Measurements from ENCODE around the gene PNMA1.
A peak's percentile ranks its signal among the peaks of the same experiment; 100 is the strongest.

The PNMA1 gene

GRCh38 chr14:73713803-73714655 is at the start of gene PNMA1:
Gene PNMA1 (minus strand): TSS chr14:73714384. CDS start chr14:73713639, 745 bp downstream.
- peak; percentile 85 for DNase-seq

GRCh38 chr14:73763396-73763795 is 49.2 kb upstream of the PNMA1 start:
- DNase-seq = no peak

GRCh38 chr14:73762375-73762822 is 48.2 kb upstream of the PNMA1 start:
- no peak for DNase-seq

- DNase-seq = no peak
Measured at GRCh38 chr14:73761618-73762355, 47.6 kb upstream of the PNMA1 start.

DNA sequence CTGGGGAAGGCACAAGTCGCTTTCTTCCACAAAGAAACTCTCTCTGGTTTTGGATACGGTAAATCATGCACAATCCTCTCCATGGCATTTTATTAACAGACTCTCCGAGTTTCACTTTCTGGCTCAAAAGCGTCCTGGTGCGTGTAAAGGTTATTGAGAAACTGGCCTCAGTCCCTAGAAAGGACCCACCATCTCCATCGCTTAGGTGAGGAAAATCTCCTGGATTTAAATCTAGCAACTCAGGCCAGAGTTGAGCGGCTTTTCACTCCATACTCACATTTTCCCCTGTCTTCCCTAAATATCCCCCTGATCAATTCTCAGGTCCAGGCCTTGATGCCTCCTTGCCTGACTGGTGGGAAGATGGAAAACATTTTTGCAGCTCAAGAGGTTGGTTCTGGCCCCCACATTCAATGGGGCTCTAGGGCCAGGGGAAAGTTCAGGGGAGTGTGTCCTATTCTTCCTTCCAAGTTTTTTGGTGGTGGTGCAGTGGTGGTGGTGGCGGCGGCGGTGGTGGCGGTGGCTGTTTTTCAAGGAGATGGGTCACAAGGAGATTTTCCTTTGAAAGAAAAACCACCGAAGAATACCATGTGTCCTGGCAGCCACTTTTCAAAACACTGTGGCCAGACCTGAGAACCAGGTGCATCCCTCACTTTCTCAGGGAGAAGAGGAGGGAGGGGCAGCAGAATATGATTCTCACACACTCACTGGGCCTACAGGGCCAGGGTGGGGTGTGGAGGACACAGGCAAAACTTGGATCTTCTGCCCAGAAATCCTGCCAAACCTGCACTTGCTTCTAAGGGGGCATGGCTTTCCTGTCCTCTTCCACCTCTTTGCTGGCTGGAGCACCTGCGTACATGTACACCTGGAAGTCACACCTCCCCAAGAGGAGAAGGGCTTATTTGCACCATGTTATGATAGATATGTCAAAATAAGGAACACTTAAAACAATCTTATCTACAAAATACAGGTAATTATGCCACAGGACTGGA is 46.7 kb upstream of the PNMA1 start:
- DNase-seq = no peak

- DNase-seq = peak; percentile 97
Measured at GRCh38 chr14:73759714-73760597, 45.8 kb upstream of the PNMA1 start.

DNA sequence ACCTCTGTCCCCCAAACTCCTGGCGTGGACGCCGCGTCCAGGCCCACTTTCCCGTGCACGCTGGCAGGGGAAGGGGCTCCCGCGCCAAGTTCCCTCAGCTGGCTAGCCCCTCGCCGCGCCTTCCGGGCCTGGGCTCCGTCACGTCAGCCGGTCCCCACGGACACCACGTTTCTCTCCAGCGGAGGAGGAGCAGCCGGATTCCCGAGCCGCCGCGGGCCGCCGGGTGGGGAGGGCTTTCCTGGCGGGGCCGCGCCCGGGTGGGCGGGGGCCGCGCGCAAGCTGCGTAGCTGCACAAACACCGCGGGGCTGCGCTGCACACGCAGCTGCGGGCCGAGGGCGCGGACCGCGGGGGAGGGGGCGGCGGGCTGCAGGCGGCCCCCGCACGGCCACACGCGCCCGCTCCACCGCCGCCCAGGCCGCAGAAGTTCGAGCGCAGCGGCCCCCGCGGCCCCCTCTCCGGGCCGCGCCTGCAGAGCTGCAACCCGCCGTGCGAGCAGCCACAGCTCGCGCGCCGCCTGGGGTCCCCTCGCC is 45.1 kb upstream of the PNMA1 start:
- DNase-seq = peak; percentile 52

GRCh38 chr14:73758392-73759182 is 44.4 kb upstream of the PNMA1 start:
- peak; percentile 81 for DNase-seq

DNA sequence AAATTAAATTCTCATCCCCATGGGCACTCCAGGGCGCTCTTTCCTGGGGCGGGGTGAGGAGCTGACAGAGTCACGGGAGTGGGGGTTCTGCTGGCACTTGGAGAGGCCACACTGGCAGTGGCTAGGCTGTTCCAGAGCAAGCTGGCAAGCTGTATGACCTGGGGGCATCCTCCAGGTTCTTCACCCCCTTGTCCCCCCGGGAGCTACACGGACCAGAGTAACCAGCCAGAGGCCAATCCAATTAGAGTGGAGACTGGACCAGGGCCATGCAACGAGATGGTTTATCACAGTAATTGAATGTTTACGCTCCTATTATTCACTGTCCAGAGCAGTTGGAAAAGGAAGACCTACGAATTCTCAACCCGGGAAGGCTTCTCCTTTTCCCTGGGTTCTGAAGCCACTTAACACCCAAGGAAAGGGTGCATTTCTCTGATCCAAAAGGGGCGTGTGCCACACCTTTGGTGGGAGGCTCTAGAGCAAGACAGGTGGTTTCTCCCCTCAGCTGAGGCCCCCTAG is 43.8 kb upstream of the PNMA1 start:
- DNase-seq = no peak

DNA sequence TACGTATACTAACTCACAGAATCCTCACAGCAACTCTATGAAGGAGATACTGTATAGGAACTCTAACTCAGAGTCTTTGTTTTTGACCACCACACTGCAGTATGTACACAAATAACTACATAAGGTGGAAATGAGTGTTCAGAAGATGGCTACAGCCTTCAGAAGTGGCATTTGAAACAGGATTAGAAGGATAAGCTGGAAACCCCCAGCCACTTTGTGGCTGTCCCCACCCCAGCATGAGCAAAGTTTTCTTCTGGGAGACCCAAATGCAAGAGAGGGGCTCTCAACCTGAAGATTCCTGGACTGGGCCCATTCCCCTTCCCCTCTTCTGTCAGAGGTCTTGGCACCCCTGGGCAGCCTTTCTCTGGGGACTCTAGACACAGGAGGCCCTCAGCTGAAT is 43.2 kb upstream of the PNMA1 start:
- no peak for DNase-seq

DNA sequence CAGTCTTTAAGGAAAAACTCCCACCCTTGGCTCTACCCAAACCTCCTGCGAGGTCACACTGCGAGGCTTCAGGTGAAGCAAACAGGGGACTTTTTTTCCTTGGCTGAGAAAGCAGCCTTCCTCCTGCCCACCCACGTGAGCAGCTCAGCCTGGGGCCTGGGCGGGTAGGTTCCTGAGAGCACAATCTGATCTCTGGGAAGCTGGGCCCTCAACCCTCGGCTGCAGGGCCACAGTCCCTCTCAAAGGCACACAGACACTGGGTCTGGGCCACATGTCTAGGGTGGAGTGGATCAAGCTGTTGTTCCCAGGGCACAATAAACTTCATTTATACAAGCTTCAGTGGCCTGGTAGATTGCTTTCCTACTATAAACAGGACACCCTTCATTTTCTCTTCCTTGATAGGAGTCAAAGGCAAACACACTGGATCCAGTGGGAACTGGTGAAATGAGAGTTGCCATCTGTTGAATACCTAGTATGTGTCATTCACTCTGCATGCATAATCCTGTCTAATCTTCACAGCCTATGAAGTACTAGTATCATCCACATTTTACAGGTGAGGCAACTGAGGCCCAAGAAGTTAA is 41.3 kb upstream of the PNMA1 start:
- no peak for DNase-seq

DNA sequence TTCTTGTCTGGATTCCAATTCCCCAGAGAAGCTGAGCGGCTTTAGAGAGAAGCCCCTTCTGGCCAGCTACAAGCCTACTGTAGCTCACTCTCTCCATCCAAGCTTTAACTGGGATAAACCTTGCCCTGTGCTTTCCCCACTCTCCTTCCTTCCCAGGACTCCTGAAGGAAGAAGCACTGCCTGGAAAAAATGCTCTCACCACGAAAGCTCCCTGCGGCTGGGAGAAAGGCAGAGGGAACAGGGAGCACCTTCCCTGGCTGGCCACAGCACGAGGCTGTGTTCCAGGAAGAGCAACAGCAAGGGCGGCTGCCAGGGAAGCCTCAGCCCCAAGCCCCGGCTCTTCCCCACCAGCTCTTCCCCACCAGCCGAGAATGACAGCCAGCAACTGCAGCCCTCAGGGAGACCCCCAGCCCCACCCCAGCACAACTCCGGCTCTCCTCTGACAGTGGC is 40.8 kb upstream of the PNMA1 start:
- DNase-seq = no peak

GRCh38 chr14:73753887-73754795 is 40.0 kb upstream of the PNMA1 start:
- DNase-seq = peak; percentile 72

GRCh38 chr14:73753124-73753886 is 39.1 kb upstream of the PNMA1 start:
- no peak for DNase-seq

GRCh38 chr14:73752297-73752992 is 38.3 kb upstream of the PNMA1 start:
- no peak for DNase-seq

DNA sequence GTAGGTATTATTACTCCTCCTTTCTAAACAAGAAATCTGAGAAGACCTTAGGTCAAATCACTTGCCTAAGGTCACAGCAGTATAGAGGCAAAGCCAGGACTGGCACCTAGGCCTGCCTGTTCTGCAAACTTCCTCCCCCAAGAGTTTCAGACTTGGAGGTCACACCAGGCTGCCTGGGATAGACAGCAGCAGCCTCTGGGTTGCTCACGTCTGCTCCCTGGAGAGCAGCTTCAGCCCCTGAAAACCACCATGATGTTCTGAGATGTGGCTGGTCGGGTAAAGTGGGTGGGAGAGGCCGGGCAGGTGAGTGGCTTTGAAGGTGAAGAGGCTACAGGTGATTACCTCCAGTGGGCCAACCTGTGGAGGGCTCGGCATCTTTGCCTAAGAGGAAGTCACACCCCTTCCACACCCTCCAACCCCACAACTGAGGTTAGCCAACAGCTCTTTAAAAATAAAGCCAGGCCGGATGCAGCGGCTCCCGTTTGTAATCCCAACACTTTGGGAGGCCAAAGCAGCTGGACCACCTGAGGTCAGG is 37.0 kb upstream of the PNMA1 start:
- no peak for DNase-seq

- no peak for DNase-seq
Measured at GRCh38 chr14:73750531-73750901, 36.3 kb upstream of the PNMA1 start.

Measured in stimulated activated CD4-positive, alpha-beta T cell treated with anti-CD3 and anti-CD28 coated beads, Interleukin-1b, Interleukin-23, amount 100 ng/mL, for 48 hours (primary cell).